Gastroesophageal sphincter (tissue), 3 donors: ENCODE data around the gene LAS1L.

Source experiments
- CTCF ChIP-seq, 4 experiments: fragments of 200-600 bp in 2 of 4; fragments of 450-650 bp in 2 of 4; sonication (generic) in 1 of 4; IDR thresholded peaks; one replicate each; pipeline ENCODE4 v1.5.1; 2017 to 2019; ENCODE audit warnings: antibody characterized with exemption in 4 of 4, mild to moderate bottlenecking in 2 of 4, moderate library complexity in 2 of 4
- EP300 ChIP-seq: sonication (generic); formaldehyde crosslinking; IDR thresholded peaks from one replicate; pipeline ENCODE4 v1.6.1; 2017; ENCODE audit warnings: antibody characterized with exemption, mild to moderate bottlenecking
- POLR2A ChIP-seq, 2 donors: fragments of 450-650 bp; IDR thresholded peaks; one replicate each; pipeline ENCODE4 v1.6.1; 2017; ENCODE audit warnings: antibody characterized with exemption in 2 of 2, mild to moderate bottlenecking in 2 of 2, moderate library complexity in 1 of 2
- POLR2AphosphoS5 ChIP-seq: sonication (generic); formaldehyde crosslinking; IDR thresholded peaks from one replicate; pipeline ENCODE4 v1.6.1; 2017; ENCODE audit warnings: antibody characterized with exemption

GRCh38 chrX:65551086-65551485 is 16.5 kb upstream of the LAS1L start:
- no peak for TF ChIP-seq CTCF (IDR thresholded peaks at IDR 0.05)
- no peak for TF ChIP-seq POLR2A (IDR thresholded peaks at IDR 0.05)
- TF ChIP-seq EP300, result no peak
- no peak for TF ChIP-seq POLR2AphosphoS5
